ENCODE measurements around the gene LARP4B. TPM values are rescaled to one million over a fixed set of nuclear protein-coding genes. Genes with fewer than 3 reads are reported as not detected.

The LARP4B gene
- total RNA-seq, 2 experiments from 2014 or later: 33.1 to 40.2 TPM

- CTCF ChIA-PET: no interaction called here
- Histone ChIP-seq H3K27ac (ENCODE audit: low read depth in 1 of 2, low read length in 2 of 2) (no peak overlapping the region), H3K9me3 (ENCODE audit: control insufficient read depth in 1 of 2, insufficient read depth in 1 of 2, low read length in 2 of 2) (peaks cover 6 to 10% of the 10 kb centered on the region in 2 experiments), H3K36me3 (ENCODE audit: insufficient read depth, low read length) (peaks cover 49% of the 10 kb centered on the region), H3K4me1 (ENCODE audit: insufficient read depth, low read length) (peaks cover 6% of the 10 kb centered on the region), H3K4me3 (ENCODE audit: low read length) (no peak overlapping the region), H3K27me3 (ENCODE audit: control insufficient read depth in 1 of 2, insufficient read depth in 2 of 2, low read length in 2 of 2) (no peaks in the 10 kb centered on the region)
- no peak for TF ChIP-seq CTCF (IDR thresholded peaks at IDR 0.05)
- Mint-ChIP-seq H3K27me3 (no peaks in the 10 kb centered on the region), H3K27ac (no peak overlapping the region), H3K36me3 (ENCODE audit: low read depth) (peaks cover 96% of the 10 kb centered on the region), H3K4me1 (ENCODE audit: low read depth) (peaks cover 54% of the 10 kb centered on the region), H3K4me3 (no peak overlapping the region), H3K9me3 (peaks cover 4% of the 10 kb centered on the region)
- POLR2A ChIA-PET: no interaction called here
- ATAC-seq (ENCODE audit: poor library complexity): no peak
- intact Hi-C loops (cut with DNase I, micrococcal nuclease): no loop called here
- DNase-seq: no peak
These were observed 79.1 kb downstream of the LARP4B start for GRCh38 chr10:852386-852785.

- peaks cover 10% of the 10 kb centered on the region for H3K4me1 ChIP-seq (ENCODE audit: insufficient read depth, low read length)
- H3K27ac ChIP-seq (ENCODE audit: low read depth in 1 of 2, low read length in 2 of 2): no peak overlapping the region
- H3K27me3 ChIP-seq (ENCODE audit: control insufficient read depth in 1 of 2, insufficient read depth in 2 of 2, low read length in 2 of 2): no peaks in the 10 kb centered on the region
- ChIA-PET POLR2A (no interaction called here), CTCF (no interaction called here)
- no peak overlapping the region for H3K4me3 ChIP-seq (ENCODE audit: low read length)
- peaks cover 47% of the 10 kb centered on the region for H3K36me3 ChIP-seq (ENCODE audit: insufficient read depth, low read length)
- Mint-ChIP-seq H3K4me3 (no peak overlapping the region), H3K9me3 (peaks cover 4% of the 10 kb centered on the region), H3K4me1 (ENCODE audit: low read depth) (peaks cover 52% of the 10 kb centered on the region), H3K36me3 (ENCODE audit: low read depth) (peaks cover 96% of the 10 kb centered on the region), H3K27ac (no peak overlapping the region), H3K27me3 (no peaks in the 10 kb centered on the region)
- TF ChIP-seq CTCF (IDR thresholded peaks at IDR 0.05): no peak
- peak in 1 of 14 experiments; percentile 5 for DNase-seq
- no peak for ATAC-seq (ENCODE audit: poor library complexity)
- intact Hi-C loops (cut with DNase I, micrococcal nuclease): no loop called here
- peaks cover 6 to 10% of the 10 kb centered on the region in 2 experiments for H3K9me3 ChIP-seq (ENCODE audit: control insufficient read depth in 1 of 2, insufficient read depth in 1 of 2, low read length in 2 of 2)
These were observed 79.6 kb downstream of the LARP4B start for GRCh38 chr10:851901-852300.

GRCh38 chr10:850093-850492 lies 81.4 kb downstream of the LARP4B start:
- intact Hi-C loops (cut with DNase I, micrococcal nuclease): no loop called here
- peaks cover 4% of the 10 kb centered on the region for H3K9me3 Mint-ChIP-seq

More at GRCh38 chr10:850093-850492, 81.4 kb downstream of the LARP4B start:
- ChIA-PET CTCF (no interaction called here), POLR2A (no interaction called here)
- ATAC-seq (ENCODE audit: poor library complexity): no peak
- Histone ChIP-seq H3K36me3 (ENCODE audit: insufficient read depth, low read length) (peaks cover 32% of the 10 kb centered on the region), H3K4me1 (ENCODE audit: insufficient read depth, low read length) (peaks cover 14% of the 10 kb centered on the region), H3K9me3 (ENCODE audit: control insufficient read depth in 1 of 2, insufficient read depth in 1 of 2, low read length in 2 of 2) (peaks cover 6 to 10% of the 10 kb centered on the region in 2 experiments), H3K4me3 (ENCODE audit: low read length) (no peak overlapping the region), H3K27ac (ENCODE audit: low read depth in 1 of 2, low read length in 2 of 2) (no peak overlapping the region), H3K27me3 (ENCODE audit: control insufficient read depth in 1 of 2, insufficient read depth in 2 of 2, low read length in 2 of 2) (no peaks in the 10 kb centered on the region)
- Mint-ChIP-seq H3K27me3 (no peaks in the 10 kb centered on the region), H3K27ac (no peak overlapping the region), H3K4me3 (no peak overlapping the region), H3K36me3 (ENCODE audit: low read depth) (peaks cover 96% of the 10 kb centered on the region), H3K4me1 (ENCODE audit: low read depth) (peaks cover 55% of the 10 kb centered on the region)
- TF ChIP-seq CTCF (IDR thresholded peaks at IDR 0.05): no peak
- DNase-seq: no peak

Measured in CD4-positive, alpha-beta T cell (primary cell).